Measurements from ENCODE around the gene ECM1.

The ECM1 gene

DNA sequence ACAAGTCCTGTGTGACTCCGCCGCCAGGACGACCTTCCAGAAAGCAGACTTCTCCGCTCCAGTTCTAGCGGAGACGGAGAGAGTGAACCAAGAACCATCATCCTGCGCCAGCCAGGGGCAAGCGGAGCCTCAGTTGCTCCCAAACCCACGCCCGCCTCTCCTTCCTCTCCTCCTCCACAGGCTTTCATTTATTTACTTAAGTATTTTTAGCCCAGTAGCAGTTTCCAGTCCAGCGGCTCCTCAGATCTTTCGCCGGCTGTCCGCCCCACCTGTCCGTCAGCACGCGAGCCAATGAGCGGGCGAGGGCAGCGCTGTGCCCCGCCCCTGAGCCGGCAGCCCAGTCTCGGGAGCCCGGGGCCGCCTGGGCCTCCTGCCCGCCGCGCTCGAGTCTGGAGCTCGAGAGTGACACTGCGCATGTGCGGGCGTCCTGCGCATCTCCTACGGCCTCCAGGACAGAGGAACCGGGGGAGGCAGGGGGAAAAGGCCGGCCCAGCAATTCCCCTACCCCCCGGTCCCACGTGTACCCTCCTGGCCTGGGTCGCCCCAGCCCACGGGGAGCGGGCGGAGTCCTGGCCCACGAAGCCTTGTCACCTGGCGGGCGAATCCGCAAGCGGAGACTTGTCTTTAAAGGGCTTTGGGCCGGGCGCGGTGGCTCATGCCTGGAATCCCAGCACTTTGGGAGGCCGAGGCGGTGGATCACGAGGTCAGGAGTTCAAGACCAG is 7.6 kb downstream of the ECM1 start, which contains the start of gene FALEC:
TSS of gene FALEC (plus strand) at position 425 of the 722 bp plus-strand sequence.
- TF ChIP-seq, protein P1, sequence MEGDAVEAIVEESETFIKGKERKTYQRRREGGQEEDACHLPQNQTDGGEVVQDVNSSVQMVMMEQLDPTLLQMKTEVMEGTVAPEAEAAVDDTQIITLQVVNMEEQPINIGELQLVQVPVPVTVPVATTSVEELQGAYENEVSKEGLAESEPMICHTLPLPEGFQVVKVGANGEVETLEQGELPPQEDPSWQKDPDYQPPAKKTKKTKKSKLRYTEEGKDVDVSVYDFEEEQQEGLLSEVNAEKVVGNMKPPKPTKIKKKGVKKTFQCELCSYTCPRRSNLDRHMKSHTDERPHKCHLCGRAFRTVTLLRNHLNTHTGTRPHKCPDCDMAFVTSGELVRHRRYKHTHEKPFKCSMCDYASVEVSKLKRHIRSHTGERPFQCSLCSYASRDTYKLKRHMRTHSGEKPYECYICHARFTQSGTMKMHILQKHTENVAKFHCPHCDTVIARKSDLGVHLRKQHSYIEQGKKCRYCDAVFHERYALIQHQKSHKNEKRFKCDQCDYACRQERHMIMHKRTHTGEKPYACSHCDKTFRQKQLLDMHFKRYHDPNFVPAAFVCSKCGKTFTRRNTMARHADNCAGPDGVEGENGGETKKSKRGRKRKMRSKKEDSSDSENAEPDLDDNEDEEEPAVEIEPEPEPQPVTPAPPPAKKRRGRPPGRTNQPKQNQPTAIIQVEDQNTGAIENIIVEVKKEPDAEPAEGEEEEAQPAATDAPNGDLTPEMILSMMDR (IDR thresholded peaks at IDR 0.05; ENCODE audit: low read depth, low read length, missing control alignments) = peak; percentile 27
- Histone ChIP-seq H3K27me3 (replicated peaks) (no peaks in the 10 kb centered on the region), H3K36me3 (replicated peaks) (peaks cover 2% of the 10 kb centered on the region), H3K4me3 (ENCODE audit: low read depth, low read length) (peak within 1 kb of the TSS; percentile 70), H3K27ac (no peak within 1 kb of the TSS)
- peak; percentile 94 for DNase-seq
- in situ Hi-C loops (cut with HindIII; ENCODE audit: low pct_ligation_motif_present, low sequenced_read_pairs) = no loop called here

DNA sequence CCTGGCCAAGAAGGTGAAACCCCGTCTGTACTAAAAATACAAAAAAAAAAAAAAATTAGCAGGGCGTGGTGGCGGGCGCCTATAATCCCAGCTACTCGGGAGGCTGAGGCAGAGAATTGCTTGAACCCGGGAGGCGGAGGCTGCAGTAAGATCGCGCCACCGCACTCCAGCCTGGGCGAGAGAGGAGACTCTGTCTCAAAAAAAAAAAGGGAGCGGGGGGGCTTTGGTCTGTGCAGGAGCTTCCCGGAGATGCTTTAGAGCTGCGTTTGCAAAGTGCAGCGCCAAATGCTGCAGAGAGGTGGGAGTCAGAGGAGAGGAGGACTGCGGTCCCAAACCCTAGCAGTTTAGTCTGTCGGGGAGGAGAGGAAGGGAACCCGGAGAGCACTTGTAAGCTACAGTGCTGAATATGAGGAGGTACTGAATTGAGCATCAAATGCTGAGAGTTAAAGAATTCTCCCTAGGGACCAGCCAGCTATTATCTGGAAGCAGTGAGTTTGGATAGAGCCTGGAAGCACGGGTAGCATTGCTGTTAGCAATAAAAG is 8.2 kb downstream of the ECM1 start:
- TF ChIP-seq, protein P1 (IDR thresholded peaks at IDR 0.05; ENCODE audit: low read depth, low read length, missing control alignments) = peak; percentile 32
- no peaks in the 10 kb centered on the region for H3K27me3 ChIP-seq (replicated peaks)
- H3K36me3 ChIP-seq (replicated peaks) = peaks cover under 1% of the 10 kb centered on the region
- H3K4me3 ChIP-seq (ENCODE audit: low read depth, low read length) = peak overlapping the region; percentile 70
- in situ Hi-C loops (cut with HindIII; ENCODE audit: low pct_ligation_motif_present, low sequenced_read_pairs) = no loop called here
- DNase-seq = no peak
- H3K27ac ChIP-seq = no peak overlapping the region

DNA sequence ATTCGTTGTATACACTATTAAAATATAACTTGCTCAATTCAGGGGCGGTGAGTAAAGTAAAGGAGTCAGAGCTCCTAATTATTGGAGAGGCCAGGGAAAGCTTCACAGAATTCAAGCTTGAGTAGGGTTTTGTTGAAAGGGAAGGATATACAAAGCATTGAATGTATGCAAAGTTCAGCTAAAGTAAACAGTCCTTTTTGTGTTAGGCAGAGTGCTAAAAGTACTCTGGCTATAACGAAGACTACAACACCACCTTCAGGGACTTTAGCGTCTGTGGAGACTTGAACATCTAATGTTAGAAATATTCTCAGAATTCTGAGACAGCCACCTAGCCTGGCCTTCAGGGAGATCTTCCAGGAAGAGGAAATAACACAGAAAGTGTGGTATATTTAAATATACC is 8.7 kb downstream of the ECM1 start:
- in situ Hi-C loops (cut with HindIII; ENCODE audit: low pct_ligation_motif_present, low sequenced_read_pairs) = no loop called here
- TF ChIP-seq, protein P1 (IDR thresholded peaks at IDR 0.05; ENCODE audit: low read depth, low read length, missing control alignments) = peak; percentile 13
- H3K27ac ChIP-seq = no peak overlapping the region
- DNase-seq = no peak
- H3K4me3 ChIP-seq (ENCODE audit: low read depth, low read length) = peak overlapping the region; percentile 70
- H3K27me3 ChIP-seq (replicated peaks) = no peaks in the 10 kb centered on the region
- H3K36me3 ChIP-seq (replicated peaks) = no peaks in the 10 kb centered on the region

DNA sequence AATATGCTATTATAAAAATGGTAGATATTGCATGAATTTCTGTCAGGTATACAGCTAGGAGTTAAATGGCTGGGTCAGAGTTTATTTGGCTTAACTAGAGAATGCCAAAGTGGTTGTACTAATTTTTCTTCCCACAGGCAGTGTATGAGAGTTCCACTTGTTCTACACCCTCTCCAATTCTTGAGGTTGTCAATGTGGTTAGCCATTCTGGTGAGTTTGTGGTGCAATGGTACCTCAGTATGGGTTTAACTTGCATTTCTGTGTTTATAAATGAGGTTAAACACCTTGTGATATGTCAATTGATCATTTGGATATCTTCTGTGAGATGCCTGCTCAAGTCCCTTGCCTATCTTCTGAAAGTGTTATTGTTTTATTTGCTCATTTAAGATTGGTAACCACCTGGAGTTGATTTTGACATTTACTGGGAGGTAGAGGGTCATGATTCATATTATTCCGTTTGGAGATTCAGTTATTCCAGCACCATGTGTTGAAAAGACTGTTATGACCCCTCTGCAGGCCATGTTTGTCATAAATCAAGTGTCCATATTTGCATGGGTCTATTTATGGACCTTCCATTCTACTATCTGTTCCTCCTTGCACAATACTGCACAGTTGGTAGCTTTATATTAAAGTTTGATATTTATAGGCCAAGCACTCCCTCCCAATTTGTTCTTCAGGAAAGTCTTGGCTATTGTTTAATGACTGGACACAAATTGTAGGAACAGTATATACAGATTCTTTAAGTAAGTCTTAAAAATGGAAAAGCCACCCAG is 13.5 kb downstream of the ECM1 start:
- in situ Hi-C loops (cut with HindIII; ENCODE audit: low pct_ligation_motif_present, low sequenced_read_pairs) = no loop called here
- H3K4me3 ChIP-seq (ENCODE audit: low read depth, low read length) = no peak overlapping the region
- TF ChIP-seq, protein P1 (IDR thresholded peaks at IDR 0.05; ENCODE audit: low read depth, low read length, missing control alignments) = no peak
- H3K27ac ChIP-seq = no peak overlapping the region
- no peaks in the 10 kb centered on the region for H3K36me3 ChIP-seq (replicated peaks)
- no peak for DNase-seq
- H3K27me3 ChIP-seq (replicated peaks) = no peaks in the 10 kb centered on the region

DNA sequence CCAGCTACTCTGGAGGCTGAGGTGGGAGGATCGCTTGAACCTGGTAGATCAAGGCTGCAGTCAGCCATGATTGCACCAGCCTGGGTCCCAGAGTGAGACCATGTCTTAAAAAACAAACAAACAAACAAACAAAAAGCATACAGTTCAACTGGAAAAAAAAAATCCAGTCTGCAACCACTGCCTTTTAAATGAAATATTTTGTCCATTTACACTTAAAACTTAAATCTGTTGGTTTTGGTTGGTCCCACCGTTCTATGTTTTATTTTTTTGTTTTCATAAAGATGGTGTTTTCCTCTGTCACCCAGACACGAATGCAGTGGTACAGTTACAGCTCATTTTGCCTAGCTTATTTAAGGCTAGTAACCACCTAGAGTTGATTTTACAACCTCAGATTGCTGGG is 17.4 kb downstream of the ECM1 start:
- DNase-seq = no peak
- no peak overlapping the region for H3K4me3 ChIP-seq (ENCODE audit: low read depth, low read length)
- no peak overlapping the region for H3K27ac ChIP-seq
- H3K36me3 ChIP-seq (replicated peaks) = no peaks in the 10 kb centered on the region
- H3K27me3 ChIP-seq (replicated peaks) = no peaks in the 10 kb centered on the region
- TF ChIP-seq, protein P1 (IDR thresholded peaks at IDR 0.05; ENCODE audit: low read depth, low read length, missing control alignments) = no peak
- in situ Hi-C loops (cut with HindIII; ENCODE audit: low pct_ligation_motif_present, low sequenced_read_pairs) = no loop called here
